ENCODE measurements around the gene ZFR.
"Not testable (repeated sequence)": the region's sequence is repeated elsewhere in the genome, so short reads cannot be mapped to it uniquely, and the experiment has no call there.

Gene ZFR

GRCh38 chr5:32319392-32319791, 125.1 kb downstream of the ZFR start:
- DNase-seq (ENCODE audit: low read depth) = no peak

DNA sequence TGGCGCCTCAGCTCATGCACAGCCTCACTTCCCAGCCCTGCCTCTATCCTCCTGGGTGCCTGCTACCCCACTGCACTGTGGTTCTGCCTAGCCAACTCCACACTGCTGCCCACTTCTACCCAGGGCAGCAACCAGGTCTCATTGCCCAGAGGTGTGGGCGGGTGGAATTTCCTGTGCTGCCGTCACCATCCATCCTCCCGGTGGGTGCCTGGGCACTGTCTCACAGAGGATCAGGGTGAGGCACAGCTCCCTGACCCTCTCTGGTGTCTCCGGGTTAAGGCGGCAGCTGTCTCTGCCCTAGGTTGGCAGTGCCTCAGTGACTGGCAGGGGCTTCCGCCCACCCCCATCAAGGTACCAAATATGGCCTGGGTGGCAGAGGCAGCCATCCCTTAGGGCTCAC, 127.5 kb downstream of the ZFR start:
- DNase-seq (ENCODE audit: low read depth) = no peak

- DNase-seq (ENCODE audit: low read depth) = no peak
Measured at GRCh38 chr5:32315221-32316014, 129.1 kb downstream of the ZFR start.

GRCh38 chr5:32314658-32315057, 129.9 kb downstream of the ZFR start:
- DNase-seq (ENCODE audit: low read depth) = no peak

GRCh38 chr5:32314152-32314488, 130.4 kb downstream of the ZFR start:
- not testable (repeated sequence) for DNase-seq (ENCODE audit: low read depth)

DNA sequence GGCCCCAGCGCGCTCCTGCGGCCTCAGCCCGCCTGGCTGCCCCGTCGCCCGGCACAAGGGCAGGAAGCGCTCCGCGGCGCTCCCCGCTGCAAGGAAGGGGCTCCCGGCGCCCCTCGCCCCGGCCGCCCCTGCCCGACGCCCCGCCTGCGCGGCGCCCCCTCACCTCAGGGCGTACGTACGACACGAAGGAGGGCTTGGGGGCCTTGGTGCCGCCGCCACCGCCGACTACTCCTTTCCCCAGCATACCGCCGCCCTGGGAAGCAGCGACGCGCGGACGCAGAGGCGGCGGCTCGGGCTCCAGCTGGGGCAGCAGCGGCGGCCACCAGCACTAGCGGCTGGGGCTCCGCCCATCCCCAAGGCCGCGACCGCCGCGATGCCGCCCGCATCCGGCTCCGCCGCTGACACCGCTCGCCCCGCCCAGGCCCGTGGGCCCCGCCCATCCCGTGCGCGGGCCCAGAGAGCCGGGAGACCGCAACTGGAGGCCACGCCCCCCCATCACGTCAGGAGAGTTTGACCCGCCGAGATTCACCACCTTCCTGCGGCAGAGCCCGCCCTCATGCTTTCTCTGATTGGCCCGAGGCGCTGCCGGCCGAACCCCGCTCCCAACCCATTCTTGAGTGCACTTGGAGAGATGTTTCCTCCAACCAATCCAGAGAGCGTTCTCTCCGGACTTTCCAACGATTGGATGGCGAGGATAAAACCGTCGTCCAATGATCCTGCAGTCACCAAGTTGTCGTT, 131.8 kb downstream of the ZFR start, which contains the start of gene MTMR12:
TSS of gene MTMR12 (minus strand) at position 345 of the 738 bp plus-strand sequence. CDS start at position 244, 101 bp downstream.
- peak; percentile 98 for DNase-seq (ENCODE audit: low read depth)

GRCh38 chr5:32312197-32312594, 132.3 kb downstream of the ZFR start:
- DNase-seq (ENCODE audit: low read depth) = peak; percentile 23

DNA sequence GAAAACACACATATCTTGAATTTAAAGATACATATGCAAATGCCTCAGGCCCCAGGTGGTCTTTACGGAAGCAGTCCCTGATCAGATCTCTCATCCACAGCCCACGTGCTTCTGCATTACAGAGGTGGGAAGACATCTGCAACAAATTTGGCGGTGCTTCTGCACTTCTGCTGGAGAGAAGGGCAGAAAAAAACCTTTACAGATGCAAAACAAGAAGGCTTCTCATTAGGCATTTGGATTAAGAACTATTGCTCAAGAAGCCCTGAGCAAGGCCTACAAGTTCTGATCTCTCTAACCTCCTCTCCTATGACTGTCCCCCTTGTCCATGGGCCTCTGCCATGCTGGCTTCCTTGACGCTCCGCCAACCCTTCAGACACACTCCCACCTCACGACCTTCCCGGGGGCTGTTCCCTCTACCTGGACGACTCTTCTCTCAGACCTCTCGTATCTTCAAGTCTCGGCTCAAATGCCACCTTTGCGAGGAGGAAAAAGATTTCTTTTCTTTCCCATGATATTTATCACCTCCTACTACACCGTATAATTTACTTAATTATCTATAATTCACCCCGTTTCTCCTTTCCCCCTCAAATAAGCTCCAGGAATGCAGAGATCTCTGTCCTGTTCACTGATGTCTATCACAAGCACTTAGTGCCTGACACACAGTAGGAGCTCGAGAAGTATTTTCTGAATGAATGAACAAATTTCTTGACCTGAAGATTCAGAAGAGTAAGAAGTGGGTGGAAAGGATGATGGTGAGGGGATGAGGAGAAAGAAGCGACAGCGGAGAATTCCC, 132.9 kb downstream of the ZFR start:
- DNase-seq (ENCODE audit: low read depth) = no peak

DNA sequence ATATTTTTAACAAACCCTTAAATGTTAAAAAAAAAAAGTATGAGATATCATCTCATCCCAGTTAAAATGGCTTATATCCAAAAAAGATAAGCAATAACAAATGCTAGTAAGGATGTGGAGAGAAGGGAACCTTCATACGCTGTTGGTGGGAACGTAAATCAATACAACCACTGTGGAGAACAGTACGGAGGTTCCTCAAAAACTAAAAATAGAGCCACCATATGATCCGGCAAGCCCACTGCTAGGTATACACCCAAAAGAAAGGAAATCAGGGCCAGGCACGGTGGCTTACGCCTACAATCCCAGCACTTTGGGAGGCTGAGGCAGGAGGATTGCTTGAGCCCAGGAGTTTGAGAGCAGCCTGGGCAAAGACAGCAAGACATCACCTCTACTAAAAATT, 134.8 kb downstream of the ZFR start:
- no peak for DNase-seq (ENCODE audit: low read depth)

- no peak for DNase-seq (ENCODE audit: low read depth)
Measured at GRCh38 chr5:32308946-32309345, 135.6 kb downstream of the ZFR start.

DNA sequence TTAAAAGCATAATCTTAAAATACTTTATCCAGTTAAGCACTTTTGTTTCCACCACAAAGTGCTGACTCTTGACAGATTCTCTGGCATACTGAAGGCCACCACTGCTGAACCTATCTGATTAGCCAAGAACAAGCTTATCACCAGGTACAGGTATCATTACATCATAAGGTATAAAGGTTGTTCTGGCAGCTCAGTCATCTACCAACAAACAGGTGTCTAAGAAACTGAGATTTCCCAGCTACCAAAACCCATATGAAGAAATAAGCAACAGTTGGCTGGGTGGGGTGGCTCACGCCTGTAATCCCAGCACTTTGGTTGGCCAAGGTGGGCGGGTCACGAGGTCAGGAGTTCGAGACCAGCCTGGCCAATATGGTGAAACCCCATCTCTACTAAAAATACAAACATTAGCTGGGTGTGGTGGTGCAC, 136.8 kb downstream of the ZFR start:
- no peak for DNase-seq (ENCODE audit: low read depth)

DNA sequence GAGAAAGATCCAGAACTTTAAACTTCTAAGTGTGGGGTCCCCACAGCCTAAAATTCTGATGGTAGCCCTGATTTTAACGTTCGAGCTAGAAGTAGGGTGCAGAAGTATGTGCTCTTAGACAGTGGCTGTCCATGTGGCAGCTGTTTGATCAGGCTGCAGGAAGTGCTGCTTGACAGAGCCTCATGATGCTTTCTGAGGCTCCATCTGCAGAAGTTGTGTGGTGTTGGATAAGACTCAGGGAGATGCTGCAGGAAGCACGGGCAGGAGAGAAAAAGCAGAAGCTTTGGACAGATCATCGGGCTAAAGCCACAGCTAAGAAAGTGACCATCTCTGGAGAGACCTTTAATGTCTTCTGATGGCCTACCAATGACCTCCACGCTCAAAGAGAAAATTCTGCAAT, 139.9 kb downstream of the ZFR start:
- no peak for DNase-seq (ENCODE audit: low read depth)
